IMR-90 (cell line): ENCODE measurements around the gene KBTBD13. TPM values are rescaled to one million over a fixed set of nuclear protein-coding genes. Genes with fewer than 3 reads are reported as not detected.

Source experiments
- microRNA-seq, 2 experiments: library from miRNA; stranded (forward) in 1 of 2; unstranded in 1 of 2; fragments of 10-50 nt in 1 of 2; fragments of <30 nt in 1 of 2; gene quantifications in 1 of 2; microRNA quantifications in 1 of 2; one replicate each; pipeline versions ENCODE3 to v1.1.0; 2013 to 2020; ENCODE audit not compliant: insufficient read depth in 1 of 2, insufficient read length in 1 of 2, unreplicated experiment in 1 of 2
- polyA plus RNA-seq, 3 experiments: library from polyadenylated mRNA; depleted of rRNA; stranded (reverse); fragments of >200 nt; gene quantifications; 2 replicates each; pipeline ENCODE4 v1.2.3, GENCODE V29; 2012; ENCODE audit warnings: low replicate concordance in 1 of 3
- small RNA-seq, 5 experiments: library from RNA; depleted of rRNA; stranded (forward); fragments of <200 nt; gene quantifications; one replicate each; pipeline ENCODE3, GENCODE V24; 2012
- total RNA-seq: library from RNA; depleted of rRNA; stranded (reverse); fragments of >200 nt; gene quantifications from 2 replicates; pipeline ENCODE4 v1.2.3, GENCODE V29; 2012; rRNA removed

The KBTBD13 gene
- total and polyA plus RNA-seq, 2 of the 4 experiments (the other 2 are of a cell fraction), result not detected

Small RNAs within 50 kb of the gene (microRNA-seq; reads per million reads assigned to microRNA genes)
- gene AC013553.1 (ENCODE audit: insufficient read depth, insufficient read length), result not detected

Small RNAs within 50 kb of the gene (small RNA-seq; reads per million reads assigned to genes)
- gene AC013553.1, result 0 reads per million in 5 experiments

Other genes with a start within 250 kb of the KBTBD13 start
- gene PLEKHO2, start 234.8 kb upstream of the KBTBD13 start, total RNA-seq, result 18.6 and 19.0 TPM in 2 replicates
- gene PLEKHO2, start 234.8 kb upstream of the KBTBD13 start, polyA plus RNA-seq (2012; rRNA removed), result 22.5 and 24.6 TPM in 2 replicates
- 2.8 and 3.6 TPM in 2 replicates for gene ANKDD1A, start 164.8 kb upstream of the KBTBD13 start, total RNA-seq
- 3.0 and 4.9 TPM in 2 replicates for gene ANKDD1A, start 164.8 kb upstream of the KBTBD13 start, polyA plus RNA-seq (2012; rRNA removed)
- 60.8 and 65.3 TPM in 2 replicates for gene SPG21, start 86.8 kb upstream of the KBTBD13 start, total RNA-seq
- 51.6 and 59.9 TPM in 2 replicates for gene SPG21, start 86.8 kb upstream of the KBTBD13 start, polyA plus RNA-seq (2012; rRNA removed)
- gene MTFMT, start 47.1 kb upstream of the KBTBD13 start, total RNA-seq, result 19.4 and 21.3 TPM in 2 replicates
- 7.3 and 8.9 TPM in 2 replicates for gene MTFMT, start 47.1 kb upstream of the KBTBD13 start, polyA plus RNA-seq (2012; rRNA removed)
- gene SLC51B, start 31.4 kb upstream of the KBTBD13 start, total RNA-seq, result not detected in 2 replicates
- gene SLC51B, start 31.4 kb upstream of the KBTBD13 start, polyA plus RNA-seq (2012; rRNA removed), result 0.16 TPM in 1 of 2 replicates, not detected in the other
- gene RASL12, start 8.8 kb upstream of the KBTBD13 start, total RNA-seq, result under 0.01 and 0.18 TPM in 2 replicates
- 0.19 and 0.22 TPM in 2 replicates for gene RASL12, start 8.8 kb upstream of the KBTBD13 start, polyA plus RNA-seq (2012; rRNA removed)
- gene UBAP1L, start 38.5 kb downstream of the KBTBD13 start, total RNA-seq, result 0.28 and 0.36 TPM in 2 replicates
- gene UBAP1L, start 38.5 kb downstream of the KBTBD13 start, polyA plus RNA-seq (2012; rRNA removed), result 1.1 TPM in 2 replicates
- gene PDCD7, start 57.1 kb downstream of the KBTBD13 start, total RNA-seq, result 4.7 and 8.1 TPM in 2 replicates
- 8.1 and 12.3 TPM in 2 replicates for gene PDCD7, start 57.1 kb downstream of the KBTBD13 start, polyA plus RNA-seq (2012; rRNA removed)
- 25.8 and 29.4 TPM in 2 replicates for gene CLPX, start 108.6 kb downstream of the KBTBD13 start, total RNA-seq
- 21.5 and 26.9 TPM in 2 replicates for gene CLPX, start 108.6 kb downstream of the KBTBD13 start, polyA plus RNA-seq (2012; rRNA removed)
- gene CILP, start 134.7 kb downstream of the KBTBD13 start, total RNA-seq, result under 0.01 TPM in 1 of 2 replicates, not detected in the other
- gene CILP, start 134.7 kb downstream of the KBTBD13 start, polyA plus RNA-seq (2012; rRNA removed), result 0.01 and 0.02 TPM in 2 replicates
- 1.3 and 1.7 TPM in 2 replicates for gene PARP16, start 210.1 kb downstream of the KBTBD13 start, total RNA-seq
- gene PARP16, start 210.1 kb downstream of the KBTBD13 start, polyA plus RNA-seq (2012; rRNA removed), result 4.1 and 5.0 TPM in 2 replicates
- not detected in 2 replicates for gene RNU5A-1, start 219.3 kb downstream of the KBTBD13 start, total RNA-seq
- gene RNU5A-1, start 219.3 kb downstream of the KBTBD13 start, polyA plus RNA-seq (2012; rRNA removed), result not detected in 2 replicates
- gene RNU5B-1, start 227.9 kb downstream of the KBTBD13 start, total RNA-seq, result not detected in 2 replicates
- not detected in 2 replicates for gene RNU5B-1, start 227.9 kb downstream of the KBTBD13 start, polyA plus RNA-seq (2012; rRNA removed)